Pancreas (tissue), 10 donors: ENCODE measurements around the gene SLC25A44. TPM values are rescaled to one million over a fixed set of nuclear protein-coding genes. Genes with fewer than 3 reads are reported as not detected.

ENCODE experiments used
- ATAC-seq, 4 donors: fragments of 200-7000 bp; cut with Tn5 transposase; one replicate each; pipeline versions ENCODE4 v1.8.0 to v1.9.1; 2020; ENCODE audit warnings: mild to moderate bottlenecking in 4 of 4, moderate library complexity in 4 of 4
- DNase-seq, 6 donors: peaks; one replicate each; pipeline ENCODE4 v3.0.0-alpha.2; 2020
- FAIRE-seq: peaks from 2 replicates; lab custom pipeline; 2012; peaks lifted over from hg19 to GRCh38; lab: Jason Lieb, UNC
- H3K27ac ChIP-seq, 4 donors: fragments of 200-600 bp; sonication (generic); 1 replicate in 3 of 4; 2 replicates in 1 of 4; pipeline versions ENCODE4 v1.5.0 to v1.8.0; 2020
- H3K27me3 ChIP-seq, 4 donors: fragments of 200-600 bp; one replicate each; pipeline ENCODE4 v1.8.0; 2021
- H3K36me3 ChIP-seq, 3 donors: fragments of 200-600 bp; sonication (generic) in 1 of 3; one replicate each; pipeline versions ENCODE4 v1.5.0 to v1.8.0; 2020 to 2021
- H3K4me1 ChIP-seq, 3 donors: fragments of 200-600 bp; one replicate each; pipeline ENCODE4 v1.8.0; 2021
- H3K4me3 ChIP-seq, 4 donors: fragments of 200-600 bp; sonication (generic) in 2 of 4; one replicate each; pipeline versions ENCODE4 v1.5.0 to v1.8.0; 2020 to 2021
- H3K9me3 ChIP-seq, 4 donors: fragments of 200-600 bp; one replicate each; pipeline ENCODE4 v1.8.0; 2021
- CTCF ChIP-seq, 4 donors: fragments of 200-600 bp; sonication (generic) in 3 of 4; IDR thresholded peaks; one replicate each; pipeline versions ENCODE4 v1.5.0 to v1.8.0; 2021; ENCODE audit warnings: antibody characterized with exemption in 4 of 4
- WGBS, 2 donors: extraction: QIAGEN DNeasy Blood & Tissue Kit; methylation state at CpG; one replicate each; pipeline ENCODE4 v1.1.7; 2013; 5-methylcytosine and 5-hydroxymethylcytosine counted together
- intact Hi-C, 3 donors: fragments of 100-400 bp; cut with DNase I; formaldehyde crosslinking; loops; one replicate each; pipeline versions ENCODE4 v1.11.1 to v1.14.2; 2022
- polyA plus RNA-seq, 2 donors: library from polyadenylated mRNA; stranded (reverse); fragments of 200-250 nt; gene quantifications; one replicate each; pipeline ENCODE4 v1.2.3, GENCODE V29; 2013
- total RNA-seq, 6 donors: library from RNA; stranded (reverse); fragmentation: NEBNext Ultra II Directional in 4 of 6; extraction: Animal tissue kit (Norgen Biotek cat#: 25700) in 4 of 6; gene quantifications; one replicate each; pipeline versions ENCODE4 v1.2.1 to v1.2.4, GENCODE V29; 2021 to 2023
- donor health status: healthy with polysubstance abuse.
- donor health status: DM: no; HTN: no; CAD: no; lungs with moderate emphysema.
- donor health status: DM: no; HTN: no; CAD: no.
- donor health status: control.
- donor health status: control.
- donor health status: Bipolar disorder and iron deficiency.
- donor health status: DM: yes; HTN: yes; CAD: no.
- donor health status: DM: no; HTN: no; CAD: no.
- donor health status: DM: no; HTN: no; CAD: no.
- donor health status: DM: yes; HTN: yes; CAD: no.

SLC25A44 gene
- total and polyA plus RNA-seq, 8 donors, result 4.0 to 11.4 (median 6.7) TPM

- Histone ChIP-seq H3K9me3 (no peaks in the 10 kb centered on the region), H3K4me1 (no peaks in the 10 kb centered on the region), H3K27ac (no peak overlapping the region), H3K36me3 (no peaks in the 10 kb centered on the region), H3K27me3 (no peaks in the 10 kb centered on the region), H3K4me3 (no peak overlapping the region)
- DNase-seq, result no peak
- WGBS, 2 donors, result 75 to 77% methylated on average over 5 of the region's 5 CpGs
- ATAC-seq, result no peak
- TF ChIP-seq CTCF (IDR thresholded peaks at IDR 0.05), result no peak
- FAIRE-seq, result no peak
- intact Hi-C loops, result no loop called here
These were observed 26.4 kb upstream of the SLC25A44 start for GRCh38 chr1:156167536-156167935.

- FAIRE-seq (no peak), ATAC-seq (no peak), DNase-seq (no peak)
- no peaks in the 10 kb centered on the region for H3K27me3 ChIP-seq
- H3K9me3 ChIP-seq, result no peaks in the 10 kb centered on the region
- H3K27ac ChIP-seq, result no peak overlapping the region
- H3K4me3 ChIP-seq, result no peak overlapping the region
- H3K4me1 ChIP-seq, result no peaks in the 10 kb centered on the region
- no peaks in the 10 kb centered on the region for H3K36me3 ChIP-seq
- 78 to 82% methylated on average over 9 of the region's 9 CpGs for WGBS, 2 donors
- no peak for TF ChIP-seq CTCF (IDR thresholded peaks at IDR 0.05)
- intact Hi-C loops, result no loop called here
These were observed 21.0 kb upstream of the SLC25A44 start for GRCh38 chr1:156172696-156173470.

- Histone ChIP-seq H3K9me3 (no peaks in the 10 kb centered on the region), H3K4me1 (no peaks in the 10 kb centered on the region), H3K27me3 (no peaks in the 10 kb centered on the region), H3K27ac (no peak overlapping the region), H3K36me3 (no peaks in the 10 kb centered on the region), H3K4me3 (no peak overlapping the region)
- WGBS, 2 donors, result 76 to 81% methylated on average over 12 of the region's 12 CpGs
- FAIRE-seq (no peak), ATAC-seq (no peak), DNase-seq (no peak)
- intact Hi-C loops, result no loop called here
- TF ChIP-seq CTCF (IDR thresholded peaks at IDR 0.05), result no peak
These were observed 17.2 kb upstream of the SLC25A44 start for GRCh38 chr1:156176610-156177210.

GRCh38 chr1:156177919-156178654 is 15.8 kb upstream of the SLC25A44 start:
- Histone ChIP-seq H3K4me1 (no peaks in the 10 kb centered on the region), H3K4me3 (no peak overlapping the region), H3K27me3 (no peaks in the 10 kb centered on the region), H3K36me3 (no peaks in the 10 kb centered on the region), H3K9me3 (no peaks in the 10 kb centered on the region), H3K27ac (no peak overlapping the region)
- TF ChIP-seq CTCF (IDR thresholded peaks at IDR 0.05), result no peak
- ATAC-seq, result no peak
- 76 to 81% methylated on average over 7 of the region's 7 CpGs for WGBS, 2 donors
- FAIRE-seq, result no peak
- intact Hi-C loops, result no loop called here
- no peak for DNase-seq
